ENCODE data around the gene EID1. TPM values are rescaled to one million over a fixed set of nuclear protein-coding genes. Genes with fewer than 3 reads are reported as not detected.

Gene EID1
- total RNA-seq, 4 donors from 2014 or later = 196 to 427 (median 285) TPM

- Histone ChIP-seq H3K27me3 (no peaks in the 10 kb centered on the region), H3K27ac (no peak overlapping the region), H3K4me1 (no peaks in the 10 kb centered on the region), H3K4me3 (no peak overlapping the region), H3K9me3 (no peaks in the 10 kb centered on the region), H3K36me3 (no peaks in the 10 kb centered on the region)
- DNase-seq = no peak
- no peak for TF ChIP-seq CTCF (IDR thresholded peaks at IDR 0.05)
- TF ChIP-seq POLR2A (IDR thresholded peaks at IDR 0.05) = no peak
- intact Hi-C loops (cut with DNase I; ENCODE audit: low total_unique reads) = no loop called here
Measured at GRCh38 chr15:48925714-48926223, 47.8 kb downstream of the EID1 start.

GRCh38 chr15:48928877-48929538, 51.1 kb downstream of the EID1 start:
- no peaks in the 10 kb centered on the region for H3K27me3 ChIP-seq
- H3K4me3 ChIP-seq = no peak overlapping the region
- H3K36me3 ChIP-seq = no peaks in the 10 kb centered on the region
- H3K9me3 ChIP-seq = no peaks in the 10 kb centered on the region
- no peak for DNase-seq
- H3K4me1 ChIP-seq = no peaks in the 10 kb centered on the region
- no peak overlapping the region for H3K27ac ChIP-seq
- intact Hi-C loops (cut with DNase I; ENCODE audit: low total_unique reads) = no loop called here
- TF ChIP-seq POLR2A (IDR thresholded peaks at IDR 0.05) (no peak), CTCF (IDR thresholded peaks at IDR 0.05) (no peak)

- Histone ChIP-seq H3K4me1 (no peaks in the 10 kb centered on the region), H3K27me3 (no peaks in the 10 kb centered on the region), H3K9me3 (no peaks in the 10 kb centered on the region), H3K36me3 (no peaks in the 10 kb centered on the region), H3K27ac (no peak overlapping the region), H3K4me3 (no peak overlapping the region)
- TF ChIP-seq POLR2A (IDR thresholded peaks at IDR 0.05) = no peak
- TF ChIP-seq CTCF (IDR thresholded peaks at IDR 0.05) = no peak
- intact Hi-C loops (cut with DNase I; ENCODE audit: low total_unique reads) = no loop called here
- DNase-seq = no peak
Measured at GRCh38 chr15:48929661-48930060, 51.7 kb downstream of the EID1 start.

Other genes with a start within 250 kb of the EID1 start
- gene FBN1, start 232.4 kb upstream of the EID1 start, total RNA-seq = 100 to 1,000 TPM in 1 of 4 donors, 10 to 100 TPM in 3; 76.3 to 584 (median 95.8) TPM
- gene CEP152, start 67.1 kb upstream of the EID1 start, total RNA-seq = 10 to 100 TPM in 1 of 4 donors, 1 to 10 TPM in 3; 4.2 to 10.5 (median 4.8) TPM
- 1 to 10 TPM in 2 of 4 donors, under 1 TPM in 1, not detected in 1; 0.88 to 6.8 (median 5.0) TPM for gene SHC4, start 85.8 kb downstream of the EID1 start, total RNA-seq
- gene SECISBP2L, start 168.3 kb downstream of the EID1 start, total RNA-seq = 10 to 100 TPM; 24.8 to 73.9 (median 47.6) TPM